H1 (cell line): ENCODE measurements around the gene EBPL. TPM values are rescaled to one million over a fixed set of nuclear protein-coding genes. Genes with fewer than 3 reads are reported as not detected.

Source experiments
- CTBP2 ChIP-seq: IDR thresholded peaks from 2 replicates; pipeline ENCODE4 v1.7.0; 2011; ENCODE audit warnings: borderline replicate concordance, mild to moderate bottlenecking, moderate library complexity, mixed read lengths, low read length; ENCODE audit not compliant: insufficient read depth, insufficient read length
- JUND ChIP-seq: IDR thresholded peaks from 2 replicates; pipeline ENCODE4 v1.6.1; 2011; ENCODE audit warnings: mild to moderate bottlenecking, improper control_type of control experiment, low read length
- POLR2AphosphoS5 ChIP-seq: IDR thresholded peaks from 2 replicates; pipeline ENCODE4 v1.6.1; 2011; ENCODE audit warnings: low read depth, low read length
- polyA plus RNA-seq, 7 experiments: library from polyadenylated mRNA; depleted of rRNA in 3 of 7; stranded (reverse) in 5 of 7; unstranded in 2 of 7; fragments of >200 nt in 5 of 7; fragments of 200-250 nt in 2 of 7; gene quantifications; 1 replicate in 5 of 7; 2 replicates in 1 of 7; 4 replicates in 1 of 7; pipeline versions ENCODE4 v1.2.1 to v1.2.3, GENCODE V29; 2011 to 2013; ENCODE audit warnings: missing spikeins in 2 of 7, mixed read lengths in 2 of 7
- total RNA-seq: library from RNA; stranded (reverse); fragmentation: NEBNext Ultra II Directional; extraction: Animal tissue kit (Norgen Biotek cat#: 25700); gene quantifications from 2 replicates; pipeline ENCODE4 v1.2.1, GENCODE V29; 2021
- TF ChIP-seq, protein P1 (sequence below): IDR thresholded peaks from 2 replicates; pipeline ENCODE4 v1.6.1; 2012; ENCODE audit warnings: low read length, inconsistent platforms

Gene EBPL
- total and polyA plus RNA-seq, 2 of the 8 experiments (the other 6 are each of a cell fraction or from before 2014, with no cell fraction given), result 130 to 204 TPM

- TF ChIP-seq CTBP2 (no peak), POLR2AphosphoS5 (no peak), JUND (no peak)
- TF ChIP-seq, protein P1, sequence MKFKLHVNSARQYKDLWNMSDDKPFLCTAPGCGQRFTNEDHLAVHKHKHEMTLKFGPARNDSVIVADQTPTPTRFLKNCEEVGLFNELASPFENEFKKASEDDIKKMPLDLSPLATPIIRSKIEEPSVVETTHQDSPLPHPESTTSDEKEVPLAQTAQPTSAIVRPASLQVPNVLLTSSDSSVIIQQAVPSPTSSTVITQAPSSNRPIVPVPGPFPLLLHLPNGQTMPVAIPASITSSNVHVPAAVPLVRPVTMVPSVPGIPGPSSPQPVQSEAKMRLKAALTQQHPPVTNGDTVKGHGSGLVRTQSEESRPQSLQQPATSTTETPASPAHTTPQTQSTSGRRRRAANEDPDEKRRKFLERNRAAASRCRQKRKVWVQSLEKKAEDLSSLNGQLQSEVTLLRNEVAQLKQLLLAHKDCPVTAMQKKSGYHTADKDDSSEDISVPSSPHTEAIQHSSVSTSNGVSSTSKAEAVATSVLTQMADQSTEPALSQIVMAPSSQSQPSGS, result no peak
These were observed 38.7 kb downstream of the EBPL start (continued) for GRCh38 chr13:49652355-49653305.
